GM18858 (cell line): ENCODE measurements around the gene MKNK1.
"Not testable (repeated sequence)": the region's sequence is repeated elsewhere in the genome, so short reads cannot be mapped to it uniquely, and the experiment has no call there.

Experiments
- ATAC-seq: cut with Tn5 transposase; IDR thresholded peaks from one replicate; pipeline ENCODE4 v1.9.1; 2021; ENCODE audit not compliant: unreplicated experiment

The MKNK1 gene

DNA sequence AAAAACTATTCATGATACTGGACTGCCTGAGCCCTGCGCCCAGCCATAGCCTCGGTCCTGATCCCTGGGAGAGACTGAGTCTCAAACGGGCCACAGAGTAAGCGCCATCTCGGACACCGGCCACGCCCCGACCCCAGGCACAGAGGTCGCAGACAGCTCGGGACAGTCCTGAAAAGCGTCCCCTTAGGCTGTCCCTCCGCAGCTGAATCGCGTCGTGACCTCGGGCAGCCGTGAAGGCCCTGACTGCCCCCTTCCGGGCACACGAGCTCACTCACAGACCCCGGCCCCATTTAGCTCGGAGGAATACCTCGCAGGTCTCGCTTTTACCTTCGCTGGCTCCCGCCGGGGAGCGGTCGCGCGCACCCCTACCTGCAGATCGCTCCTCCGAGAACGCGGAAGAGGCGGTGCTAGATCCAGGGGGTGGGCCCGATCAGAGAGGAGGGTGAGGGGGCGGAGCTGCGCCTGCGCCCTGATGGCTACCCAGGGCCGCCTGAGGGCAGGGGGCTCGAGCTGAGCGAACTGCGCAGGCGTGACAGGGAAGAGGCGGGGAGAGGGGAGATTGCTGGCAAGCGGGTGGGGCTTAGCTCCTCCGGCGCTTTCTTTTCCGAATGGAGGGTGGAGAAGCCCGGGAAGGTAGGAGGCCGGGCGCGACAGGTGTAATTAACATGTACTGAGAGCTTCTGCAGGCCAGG is at the start of gene MKNK1:
Gene MKNK1, minus strand, starts transcription at position 411 of the 692 bp plus-strand sequence. CDS start 20,941 bp downstream, outside the sequence.
- peak; percentile 82 for ATAC-seq

GRCh38 chr1:46653405-46653958 is 49.4 kb upstream of the MKNK1 start:
- no peak for ATAC-seq

- ATAC-seq, result no peak
Observed at GRCh38 chr1:46652321-46653100, 48.4 kb upstream of the MKNK1 start.

DNA sequence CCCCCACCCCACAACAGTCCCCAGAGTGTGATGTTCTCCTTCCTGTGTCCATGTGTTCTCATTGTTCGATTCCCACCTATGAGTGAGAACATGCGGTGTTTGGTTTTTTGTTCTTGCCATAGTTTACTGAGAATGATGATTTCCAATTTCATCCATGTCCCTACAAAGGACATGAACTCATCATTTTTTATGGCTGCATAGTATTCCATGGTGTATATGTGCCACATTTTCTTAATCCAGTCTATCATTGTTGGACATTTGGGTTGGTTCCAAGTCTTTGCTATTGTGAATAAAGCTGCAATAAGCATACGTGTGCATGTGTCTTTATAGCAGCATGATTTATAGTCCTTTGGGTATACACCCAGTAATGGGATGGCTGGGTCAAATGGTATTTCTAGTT is 47.1 kb upstream of the MKNK1 start:
- not testable (repeated sequence) for ATAC-seq

DNA sequence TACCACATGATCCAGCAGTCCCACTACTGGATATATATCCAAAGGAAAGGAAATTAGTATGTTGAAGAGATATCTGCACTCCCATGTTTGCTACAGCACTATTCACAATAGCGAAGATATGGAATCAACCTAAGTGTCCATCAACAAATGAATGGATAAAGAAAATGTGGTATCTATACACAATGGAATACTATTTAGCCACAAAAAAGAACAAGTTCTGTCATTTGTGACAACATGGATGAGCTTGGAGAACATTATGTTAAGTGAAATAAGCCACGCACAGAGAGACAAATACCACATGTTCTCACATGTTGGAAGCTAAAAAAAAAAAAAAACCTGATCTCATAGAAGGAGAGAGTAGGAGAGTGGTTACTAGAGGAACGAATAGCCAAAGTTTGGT is 46.4 kb upstream of the MKNK1 start:
- no peak for ATAC-seq

GRCh38 chr1:46649764-46650163 is 45.7 kb upstream of the MKNK1 start:
- ATAC-seq, result no peak

- no peak for ATAC-seq
Observed at GRCh38 chr1:46647611-46648010, 43.5 kb upstream of the MKNK1 start.

DNA sequence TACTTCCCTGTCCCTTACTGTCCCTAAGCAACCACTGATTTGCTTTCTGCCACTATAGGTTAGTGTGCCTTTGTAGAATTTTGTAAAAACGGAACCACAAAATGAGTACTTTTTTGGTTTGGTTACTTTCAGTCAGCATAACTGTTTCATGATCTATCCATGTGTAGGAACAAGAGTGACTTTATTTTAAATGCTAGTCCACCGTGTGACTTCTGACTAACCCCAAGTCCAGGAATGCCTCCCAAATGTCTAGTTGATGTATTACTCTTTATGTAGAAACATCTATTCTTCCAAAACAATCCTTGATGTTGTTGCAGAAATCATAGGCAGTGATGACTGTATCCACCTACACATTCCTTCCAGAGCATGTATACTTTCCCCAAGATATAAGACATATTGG is 42.8 kb upstream of the MKNK1 start:
- ATAC-seq, result no peak

- no peak for ATAC-seq
Observed at GRCh38 chr1:46646331-46646730, 42.3 kb upstream of the MKNK1 start.

GRCh38 chr1:46645815-46646214 is 41.7 kb upstream of the MKNK1 start:
- no peak for ATAC-seq

- no peak for ATAC-seq
Observed at GRCh38 chr1:46643368-46643775, 39.3 kb upstream of the MKNK1 start.

DNA sequence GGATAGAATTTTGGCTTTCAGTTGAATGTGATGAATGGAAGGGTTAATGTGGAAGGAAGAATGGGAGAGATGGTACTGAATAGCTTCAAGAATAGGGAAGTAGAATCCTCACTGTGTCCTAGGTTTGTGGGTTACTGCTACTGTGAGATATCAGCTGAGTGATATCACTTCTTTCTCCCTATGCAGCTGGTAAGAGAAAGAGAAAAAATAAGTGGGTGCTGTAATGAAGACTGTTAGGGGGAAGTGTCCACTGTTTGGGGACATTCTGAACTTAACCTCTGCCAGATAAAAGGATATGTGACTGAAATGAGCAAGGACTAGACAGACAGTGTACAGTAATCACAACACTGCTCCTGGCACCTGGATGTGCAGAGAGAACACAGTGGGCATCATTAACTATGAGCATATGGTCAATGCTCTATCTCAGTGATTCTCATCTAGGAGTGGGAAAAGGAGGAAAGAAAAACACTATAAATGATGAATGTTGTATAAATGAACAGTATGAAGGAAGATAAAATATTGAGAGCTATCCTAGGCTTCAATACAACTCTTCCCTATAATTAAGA is 38.1 kb upstream of the MKNK1 start:
- ATAC-seq, result no peak

GRCh38 chr1:46639547-46639946 is 35.5 kb upstream of the MKNK1 start:
- ATAC-seq, result no peak

GRCh38 chr1:46638921-46639320 is 34.9 kb upstream of the MKNK1 start:
- no peak for ATAC-seq

DNA sequence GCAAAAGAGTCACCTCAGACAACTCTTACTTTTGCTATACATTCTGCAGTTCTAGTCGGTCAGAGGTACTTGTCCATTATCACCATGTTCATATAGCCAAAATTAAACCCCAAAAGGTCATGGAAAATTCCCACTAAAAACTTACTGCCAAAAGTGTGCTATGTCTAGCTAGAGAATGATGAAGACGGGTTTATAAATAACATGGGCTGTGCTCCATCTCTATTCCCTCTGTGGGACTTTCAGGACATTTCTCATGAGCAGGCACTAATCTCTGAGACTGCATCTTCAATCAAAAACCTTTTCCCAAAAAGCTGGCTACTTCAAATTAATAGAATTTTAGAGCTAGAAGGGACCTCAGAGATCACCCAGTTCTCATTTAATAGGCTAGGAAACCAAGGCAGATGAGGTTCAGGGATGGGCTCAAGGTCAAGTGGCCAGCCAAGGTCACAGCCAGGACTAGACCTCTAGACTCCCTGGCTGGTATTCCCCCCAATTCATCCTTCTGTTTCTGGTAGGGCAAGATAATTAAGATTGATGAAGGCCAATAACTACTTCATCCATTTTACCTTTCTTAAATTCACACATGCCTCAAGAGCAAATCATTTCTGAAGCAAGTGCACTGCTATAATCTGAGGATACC is 33.5 kb upstream of the MKNK1 start:
- ATAC-seq, result no peak

DNA sequence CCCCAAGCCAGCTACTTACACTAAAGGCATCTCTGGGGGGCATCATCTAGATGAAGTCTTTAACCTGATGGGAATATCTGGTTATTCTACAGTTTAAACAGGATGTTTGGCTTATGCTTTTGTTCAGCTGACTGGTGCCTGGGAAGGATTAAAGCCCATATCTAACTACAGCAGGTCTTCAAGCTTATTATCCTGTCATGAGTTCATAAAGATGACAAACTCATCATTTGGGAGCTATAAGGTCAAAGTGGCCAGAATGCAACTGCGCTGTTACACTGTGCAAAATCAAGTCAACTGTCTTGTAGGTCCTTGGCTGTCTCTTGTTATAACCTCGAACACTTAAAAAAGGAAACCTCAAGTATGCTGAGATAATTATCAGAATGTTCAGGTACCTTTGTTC is 31.1 kb upstream of the MKNK1 start:
- no peak for ATAC-seq

DNA sequence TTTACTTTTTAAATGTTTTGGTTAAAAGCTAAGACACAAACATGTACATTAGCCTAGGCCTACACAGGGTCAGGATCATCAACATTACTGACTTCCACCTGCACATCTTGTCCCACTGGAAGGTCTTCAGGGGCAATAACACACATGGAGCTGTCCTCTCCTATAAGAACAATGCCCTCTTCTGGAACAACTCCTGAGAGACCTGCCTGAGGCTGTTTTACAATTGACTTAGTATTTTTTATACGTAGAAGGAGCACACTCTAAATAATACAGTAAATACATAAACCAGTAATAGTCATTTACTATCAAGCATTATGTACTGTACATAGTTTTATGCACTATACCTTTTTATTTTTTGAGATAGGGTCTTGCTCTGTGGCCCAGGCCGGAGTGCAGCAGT is 26.7 kb upstream of the MKNK1 start:
- ATAC-seq, result no peak

DNA sequence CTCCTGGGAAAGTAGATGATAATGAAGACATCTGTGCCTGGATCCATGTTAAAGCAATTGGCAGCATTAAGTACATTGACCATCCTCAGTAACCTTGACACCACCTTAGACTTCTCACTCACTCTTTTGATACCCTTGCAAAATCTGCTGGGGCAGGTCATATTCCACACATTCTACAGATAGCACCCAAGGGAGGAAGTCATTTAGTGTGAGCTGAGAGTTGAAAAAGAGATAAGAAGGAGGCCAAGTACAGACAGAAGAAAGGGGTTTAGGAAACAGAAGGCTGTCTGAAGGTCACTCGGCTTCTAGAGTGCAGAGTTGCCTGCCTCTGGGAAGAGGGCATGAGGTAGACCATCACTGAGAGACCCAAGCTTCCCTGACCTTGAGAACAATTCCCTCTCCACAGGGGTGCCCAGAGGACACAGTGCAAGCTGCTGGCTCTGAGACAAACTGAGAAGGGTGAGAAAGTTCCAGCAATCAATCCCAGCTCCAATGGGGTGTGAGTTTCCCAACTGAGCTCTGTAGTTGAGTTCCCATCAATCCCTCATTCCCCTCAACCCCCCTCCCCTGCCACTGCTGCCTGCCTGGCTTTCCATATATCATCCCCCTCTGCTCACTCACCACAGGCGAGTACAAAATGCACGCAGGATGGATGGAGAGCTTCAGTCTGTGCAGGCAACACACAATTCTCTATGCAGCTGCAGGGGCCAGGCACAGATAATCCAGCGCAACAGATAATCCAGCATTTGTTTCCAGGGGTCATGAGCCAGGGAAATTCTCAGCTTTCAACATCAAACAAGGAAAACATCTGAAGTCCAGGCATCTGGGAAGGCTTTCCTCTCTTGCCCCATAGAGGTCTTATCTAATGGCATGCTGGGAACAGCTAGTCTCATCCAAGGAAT is 19.9 kb upstream of the MKNK1 start:
- no peak for ATAC-seq

DNA sequence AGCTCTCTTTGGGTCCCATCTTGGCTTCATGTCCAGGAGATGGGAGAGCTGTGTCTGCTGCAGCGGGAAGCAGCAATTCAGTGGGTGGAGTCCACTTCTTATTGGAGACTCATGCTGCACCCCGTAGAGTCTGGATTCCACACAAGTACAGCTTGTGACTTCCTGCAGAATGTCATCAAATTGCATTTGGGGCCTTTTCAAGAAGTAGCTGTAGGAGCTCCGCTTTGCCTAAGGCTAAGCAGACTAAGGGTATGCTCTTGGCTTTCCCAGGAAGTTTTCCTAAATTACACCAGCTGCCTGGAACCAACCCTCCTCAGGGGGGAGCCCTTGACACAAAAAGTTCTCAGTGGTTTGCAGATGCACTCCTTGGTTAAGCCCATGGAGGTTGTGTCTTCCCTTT is 18.3 kb upstream of the MKNK1 start:
- ATAC-seq, result no peak

DNA sequence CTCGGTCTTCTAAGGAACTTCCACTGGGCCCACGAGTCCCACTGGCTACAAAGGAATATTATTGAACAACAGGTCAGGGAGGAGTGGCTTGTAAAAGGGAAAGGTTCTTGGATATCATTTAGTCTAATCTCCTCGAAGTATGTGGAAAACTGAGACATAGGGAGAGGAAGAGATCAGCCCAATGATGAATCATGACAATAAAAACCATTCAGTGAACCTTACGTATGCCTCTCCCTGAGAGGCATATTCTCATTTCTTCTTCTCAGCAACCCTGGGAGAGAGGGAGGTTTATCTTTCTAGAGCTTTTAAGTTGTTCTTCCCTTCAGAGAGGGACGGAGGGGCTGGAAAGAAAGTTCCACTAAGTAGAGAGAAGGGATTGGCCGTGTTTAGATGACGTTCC is 17.9 kb upstream of the MKNK1 start:
- ATAC-seq, result no peak
